H1 (cell line): ENCODE results near the gene SLK. TPM values are rescaled to one million over a fixed set of nuclear protein-coding genes. Genes with fewer than 3 reads are reported as not detected.

Experiments
- CTCF ChIA-PET: fragments of 300-600 bp; sonication (Branson Sonifier 250); formaldehyde crosslinking; loops from one replicate; lab custom pipeline; 2021; ENCODE audit not compliant: partially characterized antibody; lab: Charles Lee
- POLR2A ChIA-PET: fragments of 300-600 bp; sonication (Branson Sonifier 250); formaldehyde crosslinking; loops from one replicate; lab custom pipeline; 2021; ENCODE audit warnings: inconsistent platforms; ENCODE audit not compliant: partially characterized antibody; lab: Charles Lee
- DNase-seq, 2 experiments: peaks; one replicate each; pipeline versions ENCODE4 v3.0.0 to v3.0.0-alpha.2; 2010 to 2022; ENCODE audit warnings: low spot score in 2 of 2, low read depth in 1 of 2, mixed read lengths in 1 of 2
- FAIRE-seq: peaks from 2 replicates; lab custom pipeline; 2011; peaks lifted over from hg19 to GRCh38; lab: Jason Lieb, UNC
- H2AFZ ChIP-seq: 2 replicates; pipeline ENCODE4 v1.8.1; 2012; ENCODE audit warnings: low read length, inconsistent platforms
- H2AK5ac ChIP-seq: 2 replicates; pipeline ENCODE4 v1.6.1; 2013; ENCODE audit warnings: low read depth, low read length
- H2BK120ac ChIP-seq: replicated peaks from 2 replicates; pipeline ENCODE3; 2013; ENCODE audit warnings: low read depth, low read length, inconsistent platforms
- H2BK12ac ChIP-seq: 2 replicates; pipeline ENCODE4 v1.6.1; 2013; ENCODE audit warnings: low read depth, low read length
- H2BK15ac ChIP-seq: 2 replicates; pipeline ENCODE4 v1.6.1; 2013; ENCODE audit warnings: low read length
- H2BK20ac ChIP-seq: 2 replicates; pipeline ENCODE4 v1.6.1; 2013; ENCODE audit warnings: low read length
- H2BK5ac ChIP-seq: 2 replicates; pipeline ENCODE4 v1.6.1; 2013; ENCODE audit warnings: low read depth, low read length
- H3K14ac ChIP-seq: 2 replicates; pipeline ENCODE4 v1.6.1; 2013; ENCODE audit warnings: inconsistent platforms; ENCODE audit not compliant: insufficient read length
- H3K18ac ChIP-seq: 2 replicates; pipeline ENCODE4 v1.6.1; 2013; ENCODE audit warnings: low read length; ENCODE audit errors: extremely low read depth
- H3K23ac ChIP-seq: 2 replicates; pipeline ENCODE4 v1.6.1; 2013; ENCODE audit warnings: inconsistent platforms; ENCODE audit not compliant: insufficient read length
- H3K23me2 ChIP-seq: 2 replicates; pipeline ENCODE4 v1.6.1; 2013; ENCODE audit warnings: low read depth, low read length
- H3K27ac ChIP-seq: 2 replicates; pipeline ENCODE4 v1.6.1; 2011; ENCODE audit warnings: low read depth, low read length, inconsistent platforms
- H3K27me3 ChIP-seq, 4 experiments: replicated peaks in 1 of 4; 1 replicate in 1 of 4; 2 replicates in 3 of 4; pipeline versions ENCODE4 v1.6.1 to v1.8.1; 2011 to 2013; ENCODE audit warnings: low read length in 3 of 4, mild to moderate bottlenecking in 3 of 4, inconsistent platforms in 2 of 4, mixed read lengths in 2 of 4, moderate library complexity in 1 of 4; ENCODE audit not compliant: control insufficient read depth in 3 of 4, insufficient read depth in 3 of 4; ENCODE audit errors: extremely low read depth in 1 of 4
- H3K36me3 ChIP-seq, 4 experiments: 2 replicates each; pipeline versions ENCODE4 v1.6.1 to v1.8.1; 2011 to 2013; ENCODE audit warnings: mild to moderate bottlenecking in 4 of 4, low read length in 3 of 4, moderate library complexity in 2 of 4, control low read depth in 1 of 4, inconsistent platforms in 1 of 4; ENCODE audit not compliant: insufficient read depth in 4 of 4, control insufficient read depth in 2 of 4
- H3K4ac ChIP-seq: replicated peaks from 2 replicates; pipeline ENCODE3; 2013; ENCODE audit warnings: low read length, low read depth, mixed read lengths, inconsistent platforms; ENCODE audit not compliant: insufficient read length
- H3K4me1 ChIP-seq, 4 experiments: replicated peaks in 1 of 4; 1 replicate in 1 of 4; 2 replicates in 3 of 4; pipeline versions ENCODE4 v1.6.1 to v1.8.1; 2011 to 2013; ENCODE audit warnings: low read length in 3 of 4, inconsistent platforms in 2 of 4, mixed read lengths in 1 of 4; ENCODE audit not compliant: insufficient read depth in 4 of 4, control insufficient read depth in 3 of 4
- H3K4me2 ChIP-seq, 2 experiments: 2 replicates each; pipeline versions ENCODE4 v1.6.1 to v1.8.1; 2011 to 2013; ENCODE audit warnings: low read depth in 2 of 2, low read length in 2 of 2, control low read depth in 1 of 2, inconsistent platforms in 1 of 2, mild to moderate bottlenecking in 1 of 2; ENCODE audit not compliant: insufficient read depth in 1 of 2
- H3K4me3 ChIP-seq, 4 experiments: fragments of 200-600, 300-600 bp in 1 of 4; sonication (generic), shearing (Covaris generic), sonication (Bioruptor Twin) in 1 of 4; 2 replicates each; pipeline versions ENCODE4 v1.5.1 to v1.8.1; 2011 to 2016; ENCODE audit warnings: low read length in 4 of 4, low read depth in 3 of 4, control low read depth in 2 of 4, inconsistent platforms in 2 of 4, mild to moderate bottlenecking in 2 of 4, mixed read lengths in 1 of 4, moderate library complexity in 1 of 4; ENCODE audit not compliant: insufficient read depth in 2 of 4; ENCODE audit errors: extremely low read depth in 1 of 4
- H3K56ac ChIP-seq: replicated peaks from 2 replicates; pipeline ENCODE3; 2013; ENCODE audit warnings: low read depth, mild to moderate bottlenecking, mixed read lengths, low read length, inconsistent platforms; ENCODE audit not compliant: insufficient read length
- H3K79me1 ChIP-seq: 2 replicates; pipeline ENCODE4 v1.6.1; 2013; ENCODE audit warnings: low read depth, low read length, control low read depth
- H3K79me2 ChIP-seq, 2 experiments: 2 replicates each; pipeline versions ENCODE4 v1.6.1 to v1.8.1; 2012 to 2013; ENCODE audit warnings: low read length in 2 of 2, mild to moderate bottlenecking in 2 of 2, inconsistent platforms in 1 of 2; ENCODE audit not compliant: insufficient read depth in 2 of 2, control insufficient read depth in 1 of 2
- H3K9ac ChIP-seq, 4 experiments: replicated peaks in 1 of 4; 1 replicate in 1 of 4; 2 replicates in 3 of 4; pipeline versions ENCODE4 v1.6.1 to v1.8.1; 2011 to 2013; ENCODE audit warnings: low read depth in 3 of 4, low read length in 3 of 4, control low read depth in 2 of 4, mild to moderate bottlenecking in 2 of 4, moderate library complexity in 2 of 4, inconsistent platforms in 1 of 4; ENCODE audit errors: extremely low read depth in 1 of 4
- H3K9me3 ChIP-seq, 2 experiments: 2 replicates each; pipeline versions ENCODE4 v1.6.1 to v1.8.1; 2012 to 2013; ENCODE audit warnings: mild to moderate bottlenecking in 2 of 2, moderate library complexity in 2 of 2, control low read depth in 1 of 2, inconsistent platforms in 1 of 2, low read depth in 1 of 2, low read length in 1 of 2, mixed read lengths in 1 of 2; ENCODE audit not compliant: insufficient read depth in 2 of 2
- H4K20me1 ChIP-seq, 2 experiments: replicated peaks in 1 of 2; 2 replicates each; pipeline versions ENCODE3 to v1.8.1; 2011 to 2013; ENCODE audit warnings: inconsistent platforms in 2 of 2, low read length in 2 of 2, mild to moderate bottlenecking in 1 of 2; ENCODE audit not compliant: insufficient read depth in 2 of 2, control insufficient read depth in 1 of 2
- H4K5ac ChIP-seq: 2 replicates; pipeline ENCODE4 v1.6.1; 2013; ENCODE audit warnings: low read length, low read depth, mixed read lengths, inconsistent platforms; ENCODE audit not compliant: insufficient read length
- H4K8ac ChIP-seq: 2 replicates; pipeline ENCODE4 v1.8.0; 2013; ENCODE audit warnings: mild to moderate bottlenecking, moderate library complexity, low read length, inconsistent platforms; ENCODE audit not compliant: insufficient read depth; ENCODE audit errors: extremely low read depth
- H4K91ac ChIP-seq: replicated peaks from 2 replicates; pipeline ENCODE3; 2013; ENCODE audit warnings: low read length, mixed read lengths, inconsistent platforms; ENCODE audit not compliant: insufficient read length
- EGR1 ChIP-seq: IDR thresholded peaks from 2 replicates; pipeline ENCODE4 v1.6.1; 2011; ENCODE audit warnings: low read depth, low read length, borderline replicate concordance
- WGBS, 2 experiments: shearing (Covaris generic) in 1 of 2; methylation state at CpG; one replicate each; pipeline versions ENCODE4 v1.1.6 to v1.1.7; 2013 to 2015; ENCODE audit warnings: low lambda C conversion rate in 2 of 2, mixed read lengths in 2 of 2, inconsistent platforms in 1 of 2, low coverage in 1 of 2, missing lambda C conversion rate in 1 of 2; ENCODE audit not compliant: insufficient replicate concordance in 2 of 2, insufficient coverage in 1 of 2, insufficient read length in 1 of 2; ENCODE audit errors: extremely low coverage in 1 of 2, missing lambda C conversion rate in 1 of 2; 5-methylcytosine and 5-hydroxymethylcytosine counted together
- polyA plus RNA-seq, 7 experiments: library from polyadenylated mRNA; depleted of rRNA in 3 of 7; stranded (reverse) in 5 of 7; unstranded in 2 of 7; fragments of >200 nt in 5 of 7; fragments of 200-250 nt in 2 of 7; gene quantifications; 1 replicate in 5 of 7; 2 replicates in 1 of 7; 4 replicates in 1 of 7; pipeline versions ENCODE4 v1.2.1 to v1.2.3, GENCODE V29; 2011 to 2013; ENCODE audit warnings: missing spikeins in 2 of 7, mixed read lengths in 2 of 7
- total RNA-seq: library from RNA; stranded (reverse); fragmentation: NEBNext Ultra II Directional; extraction: Animal tissue kit (Norgen Biotek cat#: 25700); gene quantifications from 2 replicates; pipeline ENCODE4 v1.2.1, GENCODE V29; 2021
- TF ChIP-seq, protein P1 (sequence below): IDR thresholded peaks from 2 replicates; pipeline ENCODE4 v1.6.1; 2011; ENCODE audit warnings: low read length, improper control_type of control experiment
- TF ChIP-seq, protein P2 (sequence below): IDR thresholded peaks from 2 replicates; pipeline ENCODE4 v1.6.1; 2012; ENCODE audit warnings: low read length, inconsistent platforms

The SLK gene
- total and polyA plus RNA-seq, 2 of the 8 experiments (the other 6 are each of a cell fraction or from before 2014, with no cell fraction given) = 2.7 to 18.3 TPM

DNA sequence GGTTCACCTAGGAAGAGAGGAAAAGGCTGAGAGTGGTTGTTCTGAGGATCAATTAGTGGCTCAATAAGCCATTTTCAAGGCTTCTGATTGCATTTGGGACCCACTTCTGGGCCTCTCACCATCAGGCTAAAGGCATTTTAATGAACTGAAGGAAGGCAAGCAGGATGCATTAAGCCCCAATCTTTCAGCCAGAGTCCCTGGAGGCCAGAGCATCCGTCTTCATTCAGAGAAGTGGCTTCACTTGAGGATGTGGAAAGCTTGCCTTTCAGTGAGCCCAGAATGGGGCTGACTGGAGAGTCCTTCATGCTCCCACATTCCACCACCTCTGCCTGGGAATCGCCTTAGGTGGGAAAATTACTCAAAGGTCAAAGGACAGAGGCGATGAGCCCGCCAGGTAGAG, 76.9 kb downstream of the SLK start:
- no peak overlapping the region for H2BK15ac ChIP-seq
- ChIA-PET CTCF (interaction anchor here (1.0 kb wide), 1 partner anchor 172 kb away, joined by 4 read pairs; no protein-coding TSS in a partner anchor), POLR2A (no interaction called here)
- H2BK12ac ChIP-seq = no peak overlapping the region
- no peaks in the 10 kb centered on the region for H3K9me3 ChIP-seq
- no peak overlapping the region for H4K5ac ChIP-seq
- H3K4me2 ChIP-seq = no peak overlapping the region
- no peak overlapping the region; the same call in 1 of the 2 replicates for H4K8ac ChIP-seq
- no peak overlapping the region for H3K4me3 ChIP-seq
- DNase-seq (no peak), FAIRE-seq (no peak)
- H2BK5ac ChIP-seq = no peak overlapping the region
- H3K23me2 ChIP-seq = peaks cover 3% of the 10 kb centered on the region; the same call in 1 of the 2 replicates
- no peak overlapping the region for H3K9ac ChIP-seq
- H2BK20ac ChIP-seq = no peak overlapping the region
- H3K4me1 ChIP-seq = peaks cover 0 to 4% (median 2%) of the 10 kb centered on the region in 4 experiments; a peak in 3 of 7 replicates
- H2BK120ac ChIP-seq = no peak overlapping the region
- H3K27ac ChIP-seq = no peak overlapping the region
- no peaks in the 10 kb centered on the region for H3K36me3 ChIP-seq
- 91% methylated on average over 4 of the region's 4 CpGs; no CpG with 5 or more reads in 1 of the 2 experiments for WGBS, 2 experiments
- H3K27me3 ChIP-seq = no peaks in the 10 kb centered on the region
- no peak overlapping the region for H2AK5ac ChIP-seq
- no peaks in the 10 kb centered on the region for H3K79me2 ChIP-seq
- H2AFZ ChIP-seq = no peak overlapping the region
- no peak overlapping the region for H3K56ac ChIP-seq
- no peak overlapping the region for H3K18ac ChIP-seq
- TF ChIP-seq, protein P1, sequence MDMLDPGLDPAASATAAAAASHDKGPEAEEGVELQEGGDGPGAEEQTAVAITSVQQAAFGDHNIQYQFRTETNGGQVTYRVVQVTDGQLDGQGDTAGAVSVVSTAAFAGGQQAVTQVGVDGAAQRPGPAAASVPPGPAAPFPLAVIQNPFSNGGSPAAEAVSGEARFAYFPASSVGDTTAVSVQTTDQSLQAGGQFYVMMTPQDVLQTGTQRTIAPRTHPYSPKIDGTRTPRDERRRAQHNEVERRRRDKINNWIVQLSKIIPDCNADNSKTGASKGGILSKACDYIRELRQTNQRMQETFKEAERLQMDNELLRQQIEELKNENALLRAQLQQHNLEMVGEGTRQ = no peak
- TF ChIP-seq EGR1 = no peak
- TF ChIP-seq, protein P2, sequence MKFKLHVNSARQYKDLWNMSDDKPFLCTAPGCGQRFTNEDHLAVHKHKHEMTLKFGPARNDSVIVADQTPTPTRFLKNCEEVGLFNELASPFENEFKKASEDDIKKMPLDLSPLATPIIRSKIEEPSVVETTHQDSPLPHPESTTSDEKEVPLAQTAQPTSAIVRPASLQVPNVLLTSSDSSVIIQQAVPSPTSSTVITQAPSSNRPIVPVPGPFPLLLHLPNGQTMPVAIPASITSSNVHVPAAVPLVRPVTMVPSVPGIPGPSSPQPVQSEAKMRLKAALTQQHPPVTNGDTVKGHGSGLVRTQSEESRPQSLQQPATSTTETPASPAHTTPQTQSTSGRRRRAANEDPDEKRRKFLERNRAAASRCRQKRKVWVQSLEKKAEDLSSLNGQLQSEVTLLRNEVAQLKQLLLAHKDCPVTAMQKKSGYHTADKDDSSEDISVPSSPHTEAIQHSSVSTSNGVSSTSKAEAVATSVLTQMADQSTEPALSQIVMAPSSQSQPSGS = no peak
- TF ChIP-seq, all 59 proteins: peak for 0
- Histone ChIP-seq H3K14ac (no peak overlapping the region), H3K79me1 (no peaks in the 10 kb centered on the region), H3K23ac (no peak overlapping the region), H4K91ac (no peak overlapping the region), H3K4ac (no peak overlapping the region), H4K20me1 (no peaks in the 10 kb centered on the region)
